Natural killer cell treated with Interleukin-12 subunit alpha and Interleukin-12 subunit beta and Interleukin-15 and Interleukin-18, amount 100 ng/mL, for 72 hours (primary cell): ENCODE results near the gene HRG. TPM values are rescaled to one million over a fixed set of nuclear protein-coding genes. Genes with fewer than 3 reads are reported as not detected.

Experiments used
- ATAC-seq, 2 donors: fragments of 150-1000 bp; cut with Tn5 transposase in 1 of 2; sonication (Bioruptor Pico), chemical (Tn5 transposase) in 1 of 2; 2 replicates each; pipeline ENCODE4 v1.10.0; 2021
- DNase-seq: peaks from one replicate; pipeline ENCODE4 v3.0.0; 2022; ENCODE audit warnings: low spot score
- H3K27ac Mint-ChIP-seq, 2 donors: 1 replicate in 1 of 2; 2 replicates in 1 of 2; pipeline ENCODE4 v1.8.0; 2022; ENCODE audit warnings: mixed read lengths in 2 of 2, mild to moderate bottlenecking in 1 of 2, moderate library complexity in 1 of 2
- H3K27me3 Mint-ChIP-seq, 2 donors: 1 replicate in 1 of 2; 2 replicates in 1 of 2; pipeline ENCODE4 v1.8.0; 2022; ENCODE audit warnings: mixed read lengths in 2 of 2
- H3K36me3 Mint-ChIP-seq: one replicate; pipeline ENCODE4 v1.8.0; 2022; ENCODE audit warnings: mixed read lengths
- H3K4me1 Mint-ChIP-seq, 2 donors: 1 replicate in 1 of 2; 2 replicates in 1 of 2; pipeline ENCODE4 v1.8.0; 2022; ENCODE audit warnings: low read depth in 2 of 2, mixed read lengths in 2 of 2, mild to moderate bottlenecking in 1 of 2
- H3K4me3 Mint-ChIP-seq: one replicate; pipeline ENCODE4 v1.8.0; 2022; ENCODE audit warnings: mixed read lengths
- H3K9me3 Mint-ChIP-seq: 2 replicates; pipeline ENCODE4 v1.8.0; 2022; ENCODE audit warnings: mixed read lengths
- total RNA-seq, 2 donors: library from RNA; stranded (reverse); gene quantifications; one replicate each; pipeline ENCODE4 v1.2.3, GENCODE V29; 2022

Gene HRG
- total RNA-seq, 2 donors from 2014 or later, result not detected

DNA sequence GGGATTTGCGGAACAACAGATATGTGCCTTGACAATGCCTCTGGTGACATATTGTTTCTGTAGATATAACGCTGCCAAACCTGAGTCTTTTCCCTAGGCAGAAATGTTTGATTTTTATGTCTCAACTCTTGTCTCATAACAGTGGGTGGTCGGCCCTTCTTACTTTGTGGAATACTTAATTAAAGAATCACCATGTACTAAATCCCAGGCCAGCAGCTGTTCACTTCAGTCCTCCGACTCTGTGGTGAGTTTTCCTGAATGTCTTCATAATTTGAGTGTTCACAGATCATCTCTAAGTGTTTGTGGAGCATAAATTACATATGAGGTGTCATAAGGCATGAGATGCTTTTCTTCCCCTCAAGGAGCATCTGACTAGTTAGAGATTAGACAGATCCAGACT is 19.7 kb upstream of the HRG start:
- H3K9me3 Mint-ChIP-seq, result no peaks in the 10 kb centered on the region
- no peak overlapping the region for H3K4me3 Mint-ChIP-seq
- no peaks in the 10 kb centered on the region for H3K36me3 Mint-ChIP-seq
- H3K4me1 Mint-ChIP-seq, result peaks cover 9 to 20% of the 10 kb centered on the region in 2 donors
- DNase-seq (no peak), ATAC-seq (no peak)
- H3K27ac Mint-ChIP-seq, result no peak overlapping the region
- peaks cover 23 to 25% of the 10 kb centered on the region in 2 donors for H3K27me3 Mint-ChIP-seq

DNA sequence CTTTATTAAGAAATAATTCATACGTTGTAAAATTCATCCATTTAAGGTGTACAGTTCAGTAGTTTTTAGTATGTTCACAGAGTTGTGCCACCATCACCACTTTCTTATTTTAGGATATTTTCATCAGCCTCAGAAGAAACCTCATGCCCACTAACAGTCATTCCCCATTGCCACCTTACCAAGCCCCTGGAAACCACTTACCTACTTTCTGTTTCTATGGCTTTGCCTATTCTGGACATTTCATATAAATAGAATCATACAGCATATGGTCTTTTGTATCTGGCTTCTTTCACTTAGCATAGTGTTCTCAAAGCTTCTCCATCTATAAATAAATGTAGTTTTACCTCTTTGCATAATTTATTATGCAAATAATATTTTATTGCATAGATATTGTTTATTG is 19.0 kb upstream of the HRG start:
- H3K9me3 Mint-ChIP-seq, result no peaks in the 10 kb centered on the region
- no peak for DNase-seq
- H3K36me3 Mint-ChIP-seq, result no peaks in the 10 kb centered on the region
- peaks cover 20 to 21% of the 10 kb centered on the region in 2 donors for H3K27me3 Mint-ChIP-seq
- ATAC-seq, result peak in 1 of 2 donors; percentile 41
- no peak overlapping the region for H3K27ac Mint-ChIP-seq
- peaks cover 9 to 20% of the 10 kb centered on the region in 2 donors for H3K4me1 Mint-ChIP-seq
- no peak overlapping the region for H3K4me3 Mint-ChIP-seq

DNA sequence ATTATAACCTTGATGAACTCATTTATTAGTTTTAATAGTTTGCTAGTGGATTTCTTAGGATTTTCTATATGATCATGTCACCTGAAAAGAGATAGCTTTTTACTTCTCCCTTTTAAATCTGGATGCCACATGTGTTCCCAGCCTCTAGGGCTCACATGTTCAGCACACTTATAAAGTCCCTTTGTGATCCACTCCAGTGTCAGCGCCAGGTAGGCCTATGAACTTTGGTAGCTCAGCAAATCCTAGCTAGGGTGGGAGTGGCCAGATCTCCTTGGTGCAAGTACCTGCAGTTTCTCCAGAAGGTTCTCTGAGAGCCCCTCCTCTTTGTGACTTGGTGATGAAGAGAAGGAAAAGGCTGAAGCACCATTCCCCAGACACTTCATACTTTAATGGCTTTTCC is 17.0 kb upstream of the HRG start:
- no peak overlapping the region for H3K27ac Mint-ChIP-seq
- no peaks in the 10 kb centered on the region for H3K9me3 Mint-ChIP-seq
- no peaks in the 10 kb centered on the region for H3K36me3 Mint-ChIP-seq
- ATAC-seq (no peak), DNase-seq (no peak)
- H3K4me1 Mint-ChIP-seq, result peaks cover 0 to 10% of the 10 kb centered on the region in 2 donors
- peaks cover 5 to 11% of the 10 kb centered on the region in 2 donors for H3K27me3 Mint-ChIP-seq
- H3K4me3 Mint-ChIP-seq, result no peak overlapping the region

GRCh38 chr3:186651678-186652215 is 14.1 kb upstream of the HRG start:
- Mint-ChIP-seq H3K4me1 (peaks cover 0 to 3% of the 10 kb centered on the region in 2 donors), H3K4me3 (no peak overlapping the region), H3K9me3 (no peaks in the 10 kb centered on the region), H3K27me3 (peaks cover 5 to 7% of the 10 kb centered on the region in 2 donors), H3K36me3 (no peaks in the 10 kb centered on the region), H3K27ac (no peak overlapping the region)
- ATAC-seq (no peak), DNase-seq (no peak)

- Mint-ChIP-seq H3K36me3 (no peaks in the 10 kb centered on the region), H3K27me3 (peaks cover 9 to 11% of the 10 kb centered on the region in 2 donors), H3K9me3 (no peaks in the 10 kb centered on the region), H3K27ac (no peak overlapping the region), H3K4me1 (no peaks in the 10 kb centered on the region), H3K4me3 (no peak overlapping the region)
- no peak for ATAC-seq
- no peak for DNase-seq
Measured at GRCh38 chr3:186653080-186653707, 12.6 kb upstream of the HRG start.

DNA sequence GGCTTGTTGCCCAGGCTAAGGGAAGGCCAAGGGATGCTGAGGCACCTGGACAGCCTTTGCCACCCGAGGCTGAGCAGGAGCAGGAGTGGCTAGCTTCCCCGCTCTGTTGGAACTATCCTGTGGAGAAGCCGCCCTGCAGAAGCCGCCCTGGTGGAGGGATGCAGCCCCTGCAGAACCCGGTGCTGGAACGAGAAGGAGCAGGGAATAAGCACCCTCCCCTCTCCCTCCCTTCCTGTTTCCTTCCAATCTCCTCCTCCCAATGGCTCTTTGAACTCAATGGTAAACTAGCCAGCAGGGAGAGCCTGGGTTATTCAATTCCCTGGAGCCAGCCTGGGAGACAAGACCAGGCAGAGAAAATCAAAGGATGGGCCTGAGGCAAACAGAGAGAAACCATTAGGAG is 11.8 kb upstream of the HRG start:
- DNase-seq (no peak), ATAC-seq (no peak)
- Mint-ChIP-seq H3K4me1 (no peaks in the 10 kb centered on the region), H3K36me3 (no peaks in the 10 kb centered on the region), H3K9me3 (no peaks in the 10 kb centered on the region), H3K4me3 (no peak overlapping the region), H3K27ac (no peak overlapping the region), H3K27me3 (peaks cover 17% of the 10 kb centered on the region in 2 donors)

GRCh38 chr3:186663361-186664118 is 2.3 kb upstream of the HRG start:
- H3K4me3 Mint-ChIP-seq, result no peak overlapping the region
- H3K27ac Mint-ChIP-seq, result no peak overlapping the region
- no peaks in the 10 kb centered on the region for H3K36me3 Mint-ChIP-seq
- DNase-seq (no peak), ATAC-seq (no peak)
- H3K27me3 Mint-ChIP-seq, result peaks cover 44 to 45% of the 10 kb centered on the region in 2 donors
- no peaks in the 10 kb centered on the region for H3K4me1 Mint-ChIP-seq
- no peaks in the 10 kb centered on the region for H3K9me3 Mint-ChIP-seq

GRCh38 chr3:186664119-186664495 is 1.7 kb upstream of the HRG start:
- Mint-ChIP-seq H3K4me1 (peaks cover 0 to under 1% of the 10 kb centered on the region in 2 donors), H3K27ac (no peak overlapping the region), H3K27me3 (peaks cover 40 to 41% of the 10 kb centered on the region in 2 donors), H3K9me3 (no peaks in the 10 kb centered on the region), H3K36me3 (no peaks in the 10 kb centered on the region), H3K4me3 (no peak overlapping the region)
- ATAC-seq, result no peak
- DNase-seq, result no peak

DNA sequence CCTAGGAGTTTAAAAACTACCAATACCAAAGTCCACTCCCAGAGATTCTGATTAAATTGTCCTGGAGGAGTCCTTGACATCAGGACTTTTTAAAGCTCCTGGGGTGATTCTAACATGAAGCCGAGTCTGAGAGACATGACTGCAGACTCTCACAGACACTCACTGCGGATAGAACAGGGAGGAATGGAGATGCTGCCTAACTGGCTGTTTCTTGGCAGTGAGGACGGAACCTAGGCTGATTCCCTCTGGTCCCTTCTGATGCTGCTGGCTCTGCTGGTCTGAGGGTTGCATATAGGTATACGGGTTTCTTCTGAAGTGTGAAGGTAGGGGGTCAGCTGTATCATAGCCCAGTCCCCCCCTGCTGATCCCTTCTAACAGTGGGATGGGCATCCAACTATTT is 1.3 kb upstream of the HRG start:
- ATAC-seq (no peak), DNase-seq (no peak)
- Mint-ChIP-seq H3K36me3 (no peaks in the 10 kb centered on the region), H3K4me3 (no peak overlapping the region), H3K27ac (no peak overlapping the region), H3K4me1 (peaks cover 0 to 4% of the 10 kb centered on the region in 2 donors), H3K27me3 (peaks cover 36 to 37% of the 10 kb centered on the region in 2 donors), H3K9me3 (no peaks in the 10 kb centered on the region)

- no peak for DNase-seq
- Mint-ChIP-seq H3K36me3 (no peaks in the 10 kb centered on the region), H3K27ac (no peak overlapping the region), H3K9me3 (no peaks in the 10 kb centered on the region), H3K27me3 (peaks cover 35 to 38% of the 10 kb centered on the region in 2 donors), H3K4me3 (no peak overlapping the region), H3K4me1 (peaks cover 0 to 8% of the 10 kb centered on the region in 2 donors)
- no peak for ATAC-seq
Measured at GRCh38 chr3:186668426-186668825, 2.6 kb downstream of the HRG start.

DNA sequence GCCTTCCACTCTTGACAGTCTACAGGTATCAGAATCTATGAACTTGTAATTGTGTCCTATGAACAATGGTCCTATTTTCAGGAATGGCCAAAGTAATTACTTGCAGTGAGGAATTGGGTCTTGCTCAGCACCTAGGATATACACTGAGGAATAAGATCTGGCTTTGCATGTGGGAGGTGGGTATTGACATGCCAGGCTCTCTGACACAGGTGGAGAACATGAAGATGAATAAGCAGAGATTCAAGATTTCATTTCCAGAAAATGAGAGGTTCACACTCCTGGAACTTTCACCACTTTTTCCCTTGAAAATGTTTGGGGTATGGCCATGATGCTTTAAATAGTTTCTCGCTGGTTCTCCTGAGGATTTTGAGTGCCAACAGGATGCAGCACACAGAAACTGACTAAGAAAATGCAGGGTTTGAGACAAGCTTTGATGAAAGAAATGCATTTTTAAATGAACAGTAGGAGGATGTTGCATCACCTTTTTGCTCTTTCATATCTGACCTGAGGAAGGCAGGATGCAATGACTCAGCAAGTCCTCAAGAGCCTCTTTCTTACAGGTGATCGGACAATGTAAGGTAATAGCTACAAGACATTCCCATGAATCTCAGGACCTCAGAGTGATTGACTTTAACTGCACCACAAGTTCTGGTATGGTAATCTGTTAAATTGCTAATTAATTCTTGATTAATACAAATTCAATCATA is 3.7 kb downstream of the HRG start:
- Mint-ChIP-seq H3K4me3 (no peak overlapping the region), H3K36me3 (no peaks in the 10 kb centered on the region), H3K27ac (no peak overlapping the region), H3K4me1 (peaks cover 0 to 8% of the 10 kb centered on the region in 2 donors), H3K27me3 (peaks cover 31 to 34% of the 10 kb centered on the region in 2 donors), H3K9me3 (no peaks in the 10 kb centered on the region)
- DNase-seq (no peak), ATAC-seq (peak in 1 of 2 donors; percentile 48)

DNA sequence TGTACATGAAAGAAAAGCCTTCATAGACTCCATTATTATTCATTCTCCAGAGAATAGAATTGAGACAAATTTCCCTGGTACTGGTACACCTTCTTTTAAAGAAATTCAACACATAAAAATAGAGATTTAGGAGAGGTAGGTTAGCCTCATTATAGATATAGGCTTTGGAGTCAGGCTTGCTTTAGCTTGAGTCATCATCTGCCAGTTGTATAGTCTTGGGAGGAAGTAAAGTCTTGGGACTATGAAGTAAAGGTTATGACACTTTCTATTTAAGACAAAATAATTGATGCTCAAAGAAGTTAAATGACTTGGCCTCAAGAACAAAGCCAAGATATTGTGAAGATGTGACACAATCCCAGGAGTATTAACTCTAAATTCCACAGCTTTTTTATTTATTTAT is 4.3 kb downstream of the HRG start:
- DNase-seq (no peak), ATAC-seq (no peak)
- no peaks in the 10 kb centered on the region for H3K36me3 Mint-ChIP-seq
- H3K27ac Mint-ChIP-seq, result no peak overlapping the region
- peaks cover 35 to 39% of the 10 kb centered on the region in 2 donors for H3K27me3 Mint-ChIP-seq
- peaks cover 0 to 8% of the 10 kb centered on the region in 2 donors for H3K4me1 Mint-ChIP-seq
- no peak overlapping the region for H3K4me3 Mint-ChIP-seq
- H3K9me3 Mint-ChIP-seq, result no peaks in the 10 kb centered on the region

- no peaks in the 10 kb centered on the region for H3K36me3 Mint-ChIP-seq
- ATAC-seq, result no peak
- no peak overlapping the region for H3K4me3 Mint-ChIP-seq
- no peaks in the 10 kb centered on the region for H3K9me3 Mint-ChIP-seq
- H3K27ac Mint-ChIP-seq, result no peak overlapping the region
- H3K4me1 Mint-ChIP-seq, result peaks cover 0 to 8% of the 10 kb centered on the region in 2 donors
- no peak for DNase-seq
- H3K27me3 Mint-ChIP-seq, result peaks cover 34 to 42% of the 10 kb centered on the region in 2 donors
Measured at GRCh38 chr3:186671051-186671450, 5.2 kb downstream of the HRG start.

DNA sequence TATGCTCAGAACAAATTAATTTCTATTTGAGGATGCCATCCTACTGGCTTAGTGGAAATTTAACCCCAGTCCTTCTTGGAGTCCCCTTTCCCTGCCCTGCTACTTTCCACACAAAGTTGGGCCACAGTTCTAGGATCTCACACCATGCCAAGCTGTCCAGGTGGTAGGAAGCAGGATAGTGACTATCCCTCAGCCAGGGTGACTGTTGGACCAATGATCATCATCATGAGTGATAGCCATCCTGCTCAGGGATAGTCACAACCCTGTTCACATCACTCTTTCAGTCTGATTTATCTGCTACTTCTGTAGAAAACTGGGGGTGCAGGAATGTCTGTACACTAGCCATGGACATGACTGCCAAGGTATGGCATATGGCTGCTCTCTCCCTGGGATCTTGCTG is 12.8 kb downstream of the HRG start:
- peaks cover 52 to 78% of the 10 kb centered on the region in 2 donors for H3K27me3 Mint-ChIP-seq
- no peak overlapping the region for H3K27ac Mint-ChIP-seq
- ATAC-seq (no peak), DNase-seq (no peak)
- no peak overlapping the region for H3K4me3 Mint-ChIP-seq
- peaks cover 0 to 4% of the 10 kb centered on the region in 2 donors for H3K4me1 Mint-ChIP-seq
- no peaks in the 10 kb centered on the region for H3K9me3 Mint-ChIP-seq
- H3K36me3 Mint-ChIP-seq, result peaks cover 7% of the 10 kb centered on the region
